NCI-H2171 treated with DMSO at 0.1 percent for 48 hours (cell line): ENCODE data around the gene ALG2.

Experiments
- DNase-seq: peaks from one replicate; lab custom pipeline; 2025; lab: John Stamatoyannopoulos, UW

Gene ALG2

GRCh38 chr9:99221621-99222415, at the start of gene ALG2, which contains the start of gene SEC61B:
Gene ALG2, minus strand, starts transcription at chr9:99221942. Its CDS starts 48 bp downstream, at chr9:99221894.
Gene SEC61B, plus strand, starts transcription at chr9:99222282. Its CDS starts 82 bp downstream, at chr9:99222364.
- DNase-seq = peak; percentile 97

DNA sequence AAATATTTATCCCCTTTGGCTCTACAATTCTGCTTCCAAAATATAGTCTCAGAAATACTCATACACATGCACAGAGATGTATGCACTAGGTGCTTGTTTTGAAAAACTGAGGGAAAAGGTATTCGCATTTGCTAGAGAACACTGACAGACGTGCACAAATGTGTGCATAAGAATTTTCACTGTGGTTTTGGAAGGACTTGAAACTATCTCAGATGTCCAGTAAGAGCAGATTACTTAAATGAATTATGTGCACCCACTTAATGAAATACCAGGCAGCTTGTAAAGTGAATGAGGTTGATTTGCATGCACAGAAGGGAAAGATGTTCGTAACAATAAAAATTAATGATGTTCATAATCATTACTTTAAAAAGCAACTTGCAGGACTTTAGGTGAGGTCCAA, 48.7 kb upstream of the ALG2 start:
- DNase-seq = no peak

GRCh38 chr9:99269416-99269815, 47.7 kb upstream of the ALG2 start:
- no peak for DNase-seq

DNA sequence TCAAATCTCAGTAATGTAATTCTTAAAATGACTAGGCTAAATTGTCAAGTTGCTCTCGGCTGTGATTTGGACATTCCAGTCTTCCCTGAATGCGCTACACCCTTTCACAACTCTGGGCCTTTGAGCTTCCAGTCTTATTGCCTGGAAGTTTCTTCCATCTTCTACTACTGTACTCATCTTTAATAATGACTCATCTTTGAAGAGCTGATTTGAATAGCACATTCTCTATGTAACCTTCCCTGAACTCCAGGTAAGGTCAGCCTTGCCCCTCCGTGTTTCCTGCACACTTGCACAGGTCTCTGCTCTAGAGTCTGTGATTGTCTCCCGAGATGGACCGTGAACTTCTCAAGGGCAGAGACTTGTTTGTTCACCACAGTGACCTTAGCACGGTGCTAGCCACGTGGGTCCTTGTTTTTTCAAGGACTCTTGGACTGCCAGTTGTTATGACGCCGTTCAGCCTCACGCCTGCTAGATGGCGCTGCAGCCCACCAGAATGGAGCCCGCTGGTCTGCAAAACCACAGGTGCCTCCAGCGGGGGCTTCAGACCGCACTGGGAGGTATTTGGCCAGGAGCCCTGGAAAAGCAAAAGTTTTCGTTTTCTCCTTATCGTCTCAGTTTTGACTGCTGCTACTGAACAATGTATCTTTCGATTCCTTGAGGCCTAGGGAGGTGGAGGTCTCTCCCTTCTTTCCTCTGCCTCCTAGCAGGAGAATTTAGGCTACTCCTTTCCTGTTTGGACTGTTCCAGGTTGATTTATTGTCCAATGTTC, 44.7 kb upstream of the ALG2 start:
- peak; percentile 40 for DNase-seq

- DNase-seq = no peak
Measured at GRCh38 chr9:99265691-99266090, 43.9 kb upstream of the ALG2 start.

DNA sequence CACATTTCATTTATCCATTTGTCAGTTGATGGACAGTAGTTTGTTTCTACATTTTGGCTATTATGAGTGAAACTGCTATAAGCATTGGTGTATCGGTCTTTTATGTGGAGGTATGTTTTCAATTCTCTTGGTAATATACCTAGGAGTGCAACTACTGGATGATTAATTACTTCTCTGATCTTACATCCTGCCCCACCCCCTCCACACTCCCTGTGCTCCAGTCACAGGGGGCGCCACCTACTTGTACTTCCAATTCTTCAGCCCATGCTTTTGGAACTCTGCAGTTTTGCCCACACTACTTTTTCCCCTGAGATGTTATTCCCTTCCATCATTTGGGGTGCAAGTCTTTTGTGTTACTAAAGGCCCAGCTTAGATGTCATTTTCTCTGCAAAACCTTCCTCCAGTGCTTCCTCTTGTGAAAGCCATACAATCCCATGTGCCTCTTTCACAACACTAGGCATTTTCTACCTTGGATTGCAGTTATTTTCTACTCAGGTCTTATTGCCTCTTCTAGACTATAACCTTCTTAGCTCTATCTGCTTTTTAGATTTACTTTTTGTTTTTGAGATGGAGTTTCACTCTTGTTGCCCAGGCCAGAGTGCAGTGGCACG, 42.4 kb upstream of the ALG2 start:
- DNase-seq = no peak

DNA sequence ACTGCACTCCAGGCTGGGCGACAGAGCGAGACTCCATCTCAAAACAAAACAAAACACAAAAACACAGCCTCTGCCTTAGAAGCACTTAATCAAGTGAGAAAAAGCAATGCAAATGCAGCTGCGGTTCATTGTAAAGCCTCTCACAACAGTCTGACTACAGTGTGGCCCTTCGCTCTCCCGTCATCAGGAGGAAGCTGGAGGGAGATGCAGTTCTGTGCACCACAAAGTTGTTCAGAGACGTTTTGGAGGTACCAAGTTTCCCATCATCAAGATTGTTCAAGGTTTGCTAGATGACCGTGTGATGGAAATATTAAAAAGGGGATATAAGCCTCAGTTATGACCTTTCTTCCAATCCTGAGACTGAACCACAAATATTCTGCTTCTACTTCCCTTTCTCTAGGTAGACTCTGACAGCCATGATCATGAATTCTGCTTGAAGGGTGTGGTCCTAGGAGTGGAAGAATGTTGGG, 41.2 kb upstream of the ALG2 start:
- no peak for DNase-seq

GRCh38 chr9:99261923-99262322, 40.2 kb upstream of the ALG2 start:
- DNase-seq = no peak

DNA sequence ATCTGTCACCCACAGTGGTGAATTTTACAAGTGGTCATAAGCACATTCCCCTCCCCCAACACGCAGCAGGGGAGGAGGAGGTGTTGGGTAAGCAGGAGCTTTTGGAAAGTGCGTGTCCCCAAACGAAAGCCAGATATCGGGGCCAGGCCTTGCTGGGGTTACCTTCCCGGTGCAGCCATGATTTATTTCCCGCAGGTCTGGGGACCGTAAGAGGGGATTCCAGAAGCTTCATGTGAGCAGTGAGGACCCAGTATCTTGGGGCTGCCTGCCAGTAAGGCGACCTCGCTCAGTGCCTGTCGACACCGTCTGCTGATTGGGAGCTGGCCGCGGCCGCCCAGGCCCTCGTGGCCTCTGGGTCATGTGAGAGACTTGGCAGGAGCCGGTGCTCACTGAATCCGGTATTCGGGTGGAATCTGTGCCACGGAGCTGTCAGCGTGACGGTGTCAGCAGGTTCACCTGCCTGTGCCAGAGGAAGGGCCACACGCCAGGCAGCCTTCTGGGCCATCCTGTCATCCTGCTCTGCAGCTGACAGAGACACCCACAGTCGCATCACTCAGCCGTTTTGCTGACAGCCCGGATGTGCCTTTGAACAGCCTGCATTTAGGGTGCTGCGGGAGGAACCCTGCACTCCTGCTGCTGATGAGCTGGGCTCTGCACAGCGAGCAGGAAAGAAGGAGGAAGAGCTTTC, 37.6 kb upstream of the ALG2 start:
- DNase-seq = no peak

GRCh38 chr9:99257723-99258389, 36.1 kb upstream of the ALG2 start:
- no peak for DNase-seq

- no peak for DNase-seq
Measured at GRCh38 chr9:99255651-99256050, 33.9 kb upstream of the ALG2 start.

DNA sequence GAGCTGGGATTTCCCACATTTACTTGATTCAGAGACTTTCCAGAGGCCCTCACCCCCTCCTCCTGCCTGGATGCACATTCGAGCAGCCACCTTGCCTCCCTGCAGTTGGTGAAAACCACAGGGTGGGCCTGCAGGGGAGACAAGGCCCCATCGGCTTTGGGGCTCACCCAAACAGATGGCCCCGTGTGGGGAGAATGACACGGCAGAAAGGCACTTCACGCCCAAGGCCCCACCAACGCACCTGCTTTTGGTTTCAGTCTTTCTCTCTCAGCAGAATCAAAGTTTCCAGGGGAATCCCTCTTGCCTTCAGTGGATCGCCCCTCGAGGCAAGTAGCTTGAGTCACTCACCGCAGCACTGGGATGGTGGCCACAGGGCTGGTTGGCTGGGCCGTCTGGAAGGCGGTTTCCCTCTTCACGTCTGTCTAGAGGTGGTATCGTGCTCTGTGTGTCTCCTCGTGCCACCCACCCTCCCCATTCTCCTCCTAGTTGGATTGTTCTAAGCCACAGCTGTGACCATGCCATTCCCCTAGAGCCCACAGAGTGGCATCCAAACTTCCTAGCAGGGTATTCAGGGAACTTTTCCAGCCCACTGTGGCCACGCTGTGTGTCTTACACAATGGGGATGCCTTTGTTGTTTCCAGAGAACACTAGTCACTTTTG, 32.2 kb upstream of the ALG2 start:
- no peak for DNase-seq

DNA sequence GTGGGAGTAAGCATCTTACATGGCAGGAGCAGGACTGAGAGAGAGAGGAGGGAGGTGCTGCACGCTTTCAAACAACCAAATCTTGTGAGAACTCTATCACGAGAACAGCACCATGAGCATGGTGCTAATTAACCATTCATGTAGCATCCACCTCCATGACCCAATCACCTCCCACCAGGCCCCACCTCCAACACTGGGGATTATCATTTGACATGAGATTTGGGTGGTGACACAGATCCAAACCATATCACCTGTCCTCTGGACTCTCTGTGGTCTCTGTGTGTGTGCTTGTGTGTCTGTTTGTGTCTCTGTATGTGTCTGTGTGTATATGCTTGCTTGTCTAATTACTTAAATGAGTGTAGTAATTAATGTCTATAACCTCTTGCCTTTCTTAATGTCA, 31.4 kb upstream of the ALG2 start:
- DNase-seq = no peak

GRCh38 chr9:99251157-99251556, 29.4 kb upstream of the ALG2 start:
- DNase-seq = no peak

- no peak for DNase-seq
Measured at GRCh38 chr9:99249619-99250018, 27.9 kb upstream of the ALG2 start.

- DNase-seq = no peak
Measured at GRCh38 chr9:99244344-99245260, 22.9 kb upstream of the ALG2 start.

DNA sequence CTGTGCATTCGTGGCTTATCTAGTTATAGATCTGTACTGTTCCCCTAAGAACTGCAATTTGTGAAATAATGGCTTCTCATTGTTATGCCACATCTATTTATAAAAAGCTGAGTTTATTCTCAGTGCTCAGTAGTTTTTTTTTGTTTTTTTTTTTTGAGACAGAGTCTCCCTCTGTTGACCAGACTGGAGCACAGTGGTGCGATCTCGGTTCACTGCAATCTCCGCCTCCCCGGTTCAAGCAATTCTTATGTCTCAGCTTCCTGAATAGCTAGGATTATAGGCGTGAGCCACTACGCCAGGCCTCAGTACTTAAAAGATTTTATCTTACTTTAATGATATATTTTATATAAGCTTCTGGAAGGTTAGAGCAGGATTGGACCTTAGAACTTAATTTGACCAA, 19.4 kb upstream of the ALG2 start:
- DNase-seq = no peak

DNA sequence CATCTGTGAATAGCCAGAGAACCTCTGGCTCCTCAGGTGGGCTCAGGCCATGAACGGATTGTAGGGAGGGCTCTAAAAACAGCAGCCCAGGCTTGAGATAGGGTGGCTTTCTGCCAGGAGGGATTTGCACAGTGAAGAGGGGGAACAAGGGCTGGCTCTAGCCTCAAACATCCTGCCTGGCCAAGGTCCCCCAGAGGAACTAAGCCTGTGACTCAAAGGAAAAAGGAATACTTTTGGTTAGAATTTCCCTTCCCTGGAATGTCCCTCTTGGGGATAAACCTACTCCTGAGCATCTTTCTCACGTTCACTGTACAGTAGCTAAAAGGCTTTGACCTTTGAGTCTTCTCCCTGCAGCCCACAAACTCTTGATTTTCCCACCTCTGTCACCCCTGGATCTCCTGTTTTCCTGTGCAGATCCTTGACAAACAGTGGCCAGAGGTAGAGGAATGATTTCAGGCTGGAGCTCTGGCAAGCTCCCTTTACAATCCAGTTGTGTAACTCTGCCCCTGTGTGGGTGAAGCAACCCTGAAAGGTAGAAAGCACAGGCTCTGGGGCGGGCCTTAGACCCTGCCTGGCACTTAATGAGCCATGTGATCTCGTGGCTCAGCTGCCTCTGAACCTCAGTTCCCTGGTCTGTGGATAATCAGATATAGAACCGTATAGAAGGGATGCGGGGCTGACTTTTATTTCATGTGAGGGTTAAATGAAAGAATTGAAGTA, 17.8 kb upstream of the ALG2 start:
- DNase-seq = no peak

- no peak for DNase-seq
Measured at GRCh38 chr9:99238331-99238730, 16.6 kb upstream of the ALG2 start.
